Omental fat pad (tissue), 4 donors: Measurements from ENCODE around the gene FOXP1. TPM values are rescaled to one million over a fixed set of nuclear protein-coding genes. Genes with fewer than 3 reads are reported as not detected.

Source experiments
- ATAC-seq: fragments of 150-250 bp; one replicate; pipeline ENCODE4 v1.9.1; 2016; ENCODE audit warnings: mild to moderate bottlenecking, moderate library complexity; ENCODE audit not compliant: low FRiP score
- DNase-seq: peaks from one replicate; pipeline ENCODE4 v3.0.0-alpha.2; 2019; ENCODE audit warnings: low spot score
- CTCF ChIP-seq, 3 donors: fragments of 450-650 bp; IDR thresholded peaks; one replicate each; pipeline ENCODE4 v1.5.1; 2016 to 2017; ENCODE audit warnings: antibody characterized with exemption in 3 of 3, mild to moderate bottlenecking in 3 of 3, moderate library complexity in 2 of 3
- total RNA-seq, 4 donors: library from RNA; depleted of rRNA; stranded (reverse); fragments of >200 nt; gene quantifications; one replicate each; pipeline ENCODE4 v1.1.0, GENCODE V29; 2016

FOXP1 gene
- total RNA-seq, 4 donors from 2014 or later, result 72.4 to 128 (median 76.7) TPM

- TF ChIP-seq CTCF (IDR thresholded peaks at IDR 0.05), result no peak
- ATAC-seq, result no peak
- DNase-seq, result no peak
These were observed 190.4 kb downstream of the FOXP1 start for GRCh38 chr3:71393093-71393492.

- DNase-seq (no peak), ATAC-seq (no peak)
These were observed 191.3 kb downstream of the FOXP1 start for GRCh38 chr3:71392251-71392650.

GRCh38 chr3:71391361-71391760, 192.2 kb downstream of the FOXP1 start:
- TF ChIP-seq CTCF (IDR thresholded peaks at IDR 0.05), result no peak
- DNase-seq (no peak), ATAC-seq (no peak)

More at GRCh38 chr3:71392251-71392650, 191.3 kb downstream of the FOXP1 start:
- TF ChIP-seq CTCF (IDR thresholded peaks at IDR 0.05), result no peak

GRCh38 chr3:71389911-71390573, 193.5 kb downstream of the FOXP1 start:
- no peak for ATAC-seq
- DNase-seq, result no peak
- TF ChIP-seq CTCF (IDR thresholded peaks at IDR 0.05), result no peak

GRCh38 chr3:71389191-71389590, 194.3 kb downstream of the FOXP1 start:
- ATAC-seq, result no peak
- DNase-seq, result no peak
- no peak for TF ChIP-seq CTCF (IDR thresholded peaks at IDR 0.05)

GRCh38 chr3:71388535-71389120, 194.9 kb downstream of the FOXP1 start:
- DNase-seq (no peak), ATAC-seq (no peak)
- no peak for TF ChIP-seq CTCF (IDR thresholded peaks at IDR 0.05)

GRCh38 chr3:71387586-71387985, 195.9 kb downstream of the FOXP1 start:
- ATAC-seq, result no peak
- DNase-seq, result no peak
- TF ChIP-seq CTCF (IDR thresholded peaks at IDR 0.05), result no peak
